G401.6 (cell line): ENCODE results near the gene OTOGL.

Experiments used
- FAIRE-seq: peaks from 2 replicates; lab custom pipeline; 2012; peaks lifted over from hg19 to GRCh38; lab: Jason Lieb, UNC

Gene OTOGL

DNA sequence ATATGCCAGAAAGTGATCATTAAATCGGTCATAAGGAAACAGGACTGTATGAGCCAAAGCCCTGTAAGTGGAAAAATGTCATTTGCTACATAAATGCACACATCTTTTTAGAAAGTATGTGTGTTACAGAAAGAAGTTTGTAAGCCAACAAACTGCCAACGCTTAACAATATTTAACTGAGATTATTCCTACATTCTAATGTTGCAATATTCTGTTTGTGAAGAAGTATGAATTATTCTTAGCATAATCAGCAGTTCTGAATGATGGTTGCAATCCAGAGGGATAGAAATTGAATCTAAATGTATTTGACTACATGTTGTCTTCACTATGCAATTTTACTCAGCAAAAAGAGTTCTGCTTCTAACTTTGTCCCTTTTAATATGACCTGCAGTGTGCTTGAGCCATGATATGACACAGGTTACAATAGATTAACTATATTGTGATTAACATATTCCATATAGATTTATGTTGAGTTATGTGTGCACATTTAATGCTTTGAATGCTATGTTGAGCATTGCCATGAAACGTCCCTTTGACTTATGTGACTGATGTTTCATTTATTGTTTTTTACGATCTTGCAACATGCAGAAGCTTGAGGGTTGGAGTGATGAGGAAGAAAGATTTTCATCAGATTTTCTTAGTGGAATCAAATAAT, 277.9 kb downstream of the OTOGL start:
- no peak for FAIRE-seq

DNA sequence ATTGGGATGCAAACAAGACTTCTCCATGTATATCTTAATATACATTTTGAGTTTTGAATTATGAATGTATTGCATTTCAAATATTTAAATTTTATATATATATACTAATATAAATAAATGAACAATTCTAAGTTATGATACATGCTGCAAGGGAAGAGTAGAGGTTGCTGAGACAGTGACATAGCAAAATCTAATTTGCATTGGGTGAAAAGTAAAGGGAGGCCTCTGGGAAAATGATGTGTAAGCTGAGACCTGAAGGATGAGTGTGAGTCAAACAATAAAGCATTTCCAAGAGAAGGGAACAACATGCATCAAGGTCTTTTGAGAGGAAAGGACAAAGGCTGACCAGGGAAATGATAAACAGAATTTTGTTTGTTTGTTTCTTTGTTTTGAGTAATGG, 281.8 kb downstream of the OTOGL start:
- no peak for FAIRE-seq

DNA sequence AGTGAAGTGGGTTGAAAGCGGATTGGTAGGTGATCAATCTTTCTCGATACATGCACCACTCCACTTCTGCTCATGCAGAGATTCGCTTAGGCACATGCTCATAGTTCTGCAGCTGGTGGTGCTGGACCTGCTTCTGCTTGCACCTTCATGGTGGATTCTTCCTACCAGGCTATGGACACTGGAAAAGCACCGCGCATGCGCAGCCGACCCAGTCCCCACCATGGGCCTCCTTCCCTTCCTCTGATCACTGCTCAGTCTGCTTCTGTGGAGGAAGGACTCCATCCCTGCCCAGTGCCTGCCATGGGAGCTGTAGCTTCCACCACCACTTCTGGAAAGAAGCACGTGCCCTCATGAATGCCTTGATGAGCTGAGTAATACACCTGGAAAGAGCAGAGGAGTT, 282.9 kb downstream of the OTOGL start:
- no peak for FAIRE-seq

DNA sequence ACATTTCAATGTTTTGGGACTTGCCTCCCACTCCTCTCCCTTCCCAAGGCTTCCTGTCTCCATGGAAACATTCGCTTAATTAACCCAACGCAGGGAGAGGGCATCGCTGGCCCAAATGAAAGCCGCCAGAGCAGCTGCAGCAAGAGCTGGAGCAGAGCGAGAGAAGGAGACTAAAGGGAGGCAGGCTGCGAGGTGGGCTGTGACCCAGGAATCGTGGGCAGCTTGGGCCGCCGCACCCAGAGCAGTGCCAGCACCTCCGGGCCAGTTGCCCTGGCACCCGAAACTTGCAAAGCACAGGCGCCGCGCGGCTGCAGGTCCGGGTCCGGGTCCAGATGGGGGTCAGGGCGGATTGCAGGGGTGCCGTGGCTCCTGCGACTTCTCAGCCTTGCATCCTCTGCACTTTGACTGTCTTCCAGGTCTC, 301.2 kb downstream of the OTOGL start:
- no peak for FAIRE-seq

DNA sequence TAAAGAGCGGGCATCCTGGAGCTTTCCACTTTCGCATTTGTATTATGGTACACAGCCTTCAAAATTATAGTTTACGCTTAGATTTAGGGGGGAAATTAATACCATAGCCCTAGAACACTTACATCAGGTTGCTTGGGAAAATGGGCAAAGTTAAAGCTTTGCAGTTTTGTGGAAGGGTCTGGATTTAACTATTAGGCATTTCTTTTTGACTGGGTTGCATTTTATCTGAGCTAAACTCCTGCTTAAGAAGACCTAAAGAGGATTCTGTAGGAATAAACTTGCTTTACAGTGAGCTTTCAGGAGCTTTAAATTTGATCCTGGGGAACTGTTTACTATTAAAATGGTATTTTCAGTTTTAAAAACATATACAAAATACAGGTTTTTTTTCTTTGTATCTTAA, 301.9 kb downstream of the OTOGL start:
- no peak for FAIRE-seq

DNA sequence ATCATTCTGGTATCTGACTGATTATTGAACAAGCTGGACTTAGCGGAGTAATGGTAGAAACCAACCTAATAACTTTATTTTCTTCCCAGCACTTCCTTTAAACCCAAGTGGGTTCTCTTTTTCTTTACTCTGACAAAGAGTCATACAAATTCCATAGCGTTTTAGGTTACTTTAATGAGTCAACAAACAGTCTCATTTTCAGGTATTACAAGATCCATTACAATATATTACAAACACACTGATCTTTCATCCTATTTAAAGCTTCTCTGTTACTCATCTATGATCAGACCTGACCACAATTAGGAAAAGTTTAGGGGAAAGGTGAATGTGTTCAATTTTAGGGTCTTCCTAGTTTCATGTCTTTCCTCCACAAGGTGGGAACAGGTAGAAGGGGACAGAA, 305.3 kb downstream of the OTOGL start:
- FAIRE-seq: no peak

DNA sequence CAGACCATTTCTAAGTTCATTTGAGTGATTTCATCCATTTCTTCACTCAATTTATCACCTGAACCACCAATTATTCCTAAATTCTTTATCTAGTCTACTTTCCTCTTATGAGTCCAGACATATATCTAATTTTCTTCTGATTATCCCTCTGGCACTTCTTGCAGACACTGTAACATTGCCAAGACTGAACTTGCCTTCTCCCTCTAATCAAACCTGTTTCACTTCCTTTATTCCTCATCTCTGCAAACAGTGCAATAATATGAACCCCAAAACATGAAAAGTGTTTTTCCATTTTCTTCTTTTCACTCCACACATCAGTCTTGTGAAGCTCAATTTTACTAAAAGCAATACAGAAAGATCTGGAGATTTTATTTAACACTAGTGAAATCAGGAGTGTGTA, 306.9 kb downstream of the OTOGL start:
- FAIRE-seq: no peak

DNA sequence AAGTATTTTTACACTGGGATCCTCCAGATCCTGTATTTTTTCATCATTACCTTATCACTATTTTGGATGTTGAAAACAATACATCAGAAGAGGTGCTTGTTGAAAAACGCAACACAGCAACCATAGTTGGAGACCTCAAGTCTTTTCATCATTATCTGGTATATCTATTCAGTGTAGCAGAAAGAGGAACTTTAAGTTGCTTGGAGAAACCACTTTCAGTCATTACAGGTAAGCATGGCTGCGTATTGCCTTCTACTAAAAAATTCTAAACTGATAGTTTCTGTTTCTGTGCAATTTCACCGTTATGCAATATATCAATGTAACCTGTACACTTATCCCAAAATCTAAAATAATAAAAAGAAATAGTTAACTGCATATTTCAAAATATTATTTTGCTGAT, 312.4 kb downstream of the OTOGL start:
- FAIRE-seq: no peak

DNA sequence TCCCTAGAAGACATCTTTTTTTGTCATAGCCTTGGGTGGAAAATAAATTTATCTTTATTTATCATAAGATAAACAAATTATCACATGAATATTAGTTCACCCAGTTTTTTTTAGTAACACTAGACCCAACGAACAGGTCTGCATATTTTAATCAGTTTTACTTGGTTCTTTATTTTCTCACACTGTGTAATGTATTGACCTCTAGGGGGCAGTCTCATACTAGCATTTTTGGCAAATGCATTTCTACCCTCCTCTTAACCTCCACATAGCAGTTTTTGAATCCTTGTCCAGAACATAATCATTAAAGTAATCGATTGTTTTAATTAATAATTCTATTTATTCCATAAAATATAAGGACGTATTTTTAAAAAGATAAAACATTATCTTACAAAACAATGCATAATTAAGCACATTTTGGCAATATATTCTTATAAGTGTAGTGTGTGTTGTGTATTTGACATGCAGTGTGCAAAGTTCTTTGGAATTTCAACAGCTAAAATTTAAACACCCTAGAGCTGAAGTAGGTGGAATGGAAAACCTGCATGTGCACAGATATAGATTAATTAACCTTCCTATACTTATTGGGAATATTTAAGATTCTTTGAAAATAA, 313.1 kb downstream of the OTOGL start:
- peak; percentile 96 for FAIRE-seq

DNA sequence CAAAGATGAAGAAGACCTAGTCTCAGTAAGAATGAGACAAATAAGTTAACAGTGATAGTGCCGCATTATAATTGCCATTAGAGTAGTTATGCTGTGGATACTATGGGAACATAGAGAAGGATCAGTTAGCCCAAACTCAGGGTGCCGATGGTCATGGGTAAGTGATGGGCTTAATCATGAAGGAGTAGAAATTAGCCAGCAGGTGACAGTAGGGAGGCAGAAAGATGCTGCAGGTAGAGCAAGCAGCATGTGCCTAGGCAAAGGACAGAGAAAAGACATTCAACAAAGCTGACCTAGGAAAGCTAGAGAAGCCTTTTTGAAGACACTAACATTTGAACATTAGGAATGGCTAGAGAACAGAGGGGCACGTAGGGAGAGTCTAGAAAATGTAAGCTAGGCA, 314.1 kb downstream of the OTOGL start:
- FAIRE-seq: no peak

DNA sequence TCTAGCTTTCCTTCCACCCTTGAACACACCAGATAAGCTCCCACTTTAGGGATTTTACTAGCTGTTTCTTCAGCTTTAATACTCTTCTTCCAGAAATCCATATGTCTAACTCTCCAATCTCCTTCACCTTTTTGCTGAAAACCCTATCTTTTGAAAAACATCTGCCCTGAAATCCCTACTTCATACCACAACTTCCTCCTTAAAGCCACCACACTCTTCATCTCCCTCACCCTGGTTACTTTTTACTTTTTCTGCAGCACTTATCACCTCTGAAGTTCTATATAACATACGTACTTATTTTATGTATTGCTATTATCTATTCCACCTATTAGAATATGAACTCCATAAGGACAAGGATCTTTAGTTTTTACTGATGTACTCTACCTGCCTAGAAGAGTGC, 316.1 kb downstream of the OTOGL start:
- FAIRE-seq: no peak

DNA sequence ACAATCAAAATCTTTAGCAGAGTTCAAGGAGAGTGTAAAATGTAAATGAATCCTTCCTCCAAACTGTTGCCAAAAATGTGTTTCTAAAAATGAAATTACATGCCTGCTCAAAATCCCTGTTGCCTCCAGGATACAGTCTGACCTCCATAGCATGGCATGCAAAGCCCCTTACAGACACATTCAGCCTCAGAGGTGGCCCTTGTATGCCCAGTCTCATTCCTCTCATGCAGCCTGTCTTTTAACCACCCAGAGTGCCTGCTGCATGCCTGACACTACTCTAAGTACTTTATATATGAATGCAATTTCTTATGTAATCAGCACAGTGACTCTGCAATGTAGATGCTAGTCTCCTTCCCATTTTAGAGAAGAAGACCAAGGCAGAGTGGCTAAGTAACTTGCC, 320.3 kb downstream of the OTOGL start:
- FAIRE-seq: no peak

DNA sequence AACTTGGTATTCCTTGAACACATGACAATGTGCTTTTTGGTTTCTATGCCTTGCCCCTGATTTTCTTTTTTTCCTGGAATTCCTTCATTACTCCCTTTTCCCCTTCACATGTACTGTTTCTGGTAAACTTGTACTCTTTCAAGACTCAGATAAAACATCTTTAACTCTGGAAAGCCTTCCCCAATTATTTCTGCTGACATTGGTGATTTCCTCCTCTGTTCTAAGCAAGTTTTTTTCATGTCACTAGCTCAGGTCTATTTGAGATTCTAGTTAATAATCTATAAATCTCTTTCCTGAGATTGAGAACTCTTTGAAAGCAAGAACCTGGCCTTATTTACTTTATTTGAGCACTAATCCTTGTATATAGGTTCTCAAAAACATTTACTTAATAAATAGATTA, 320.7 kb downstream of the OTOGL start:
- no peak for FAIRE-seq

DNA sequence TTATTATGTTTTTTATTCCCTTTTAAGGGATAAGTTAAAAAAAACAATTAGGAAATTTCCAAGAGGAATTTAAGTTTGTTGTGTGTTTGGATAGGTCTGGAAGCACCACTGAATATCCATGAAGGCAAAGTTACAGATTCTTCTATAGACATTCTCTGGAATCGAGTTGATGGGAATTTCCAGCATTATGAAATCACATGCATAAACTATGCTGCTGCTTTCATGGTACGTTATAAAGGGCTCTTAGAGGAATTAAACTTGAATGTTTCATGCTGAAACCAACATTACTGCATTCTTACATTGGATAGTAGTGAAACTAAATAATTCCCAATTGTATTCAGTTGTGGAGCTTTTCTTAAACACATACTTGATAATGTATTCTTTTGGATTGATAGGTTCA, 323.2 kb downstream of the OTOGL start:
- no peak for FAIRE-seq
